ENCODE results near the gene KMT2C. TPM values are rescaled to one million over a fixed set of nuclear protein-coding genes. Genes with fewer than 3 reads are reported as not detected.
"Not testable (repeated sequence)": the region's sequence is repeated elsewhere in the genome, so short reads cannot be mapped to it uniquely, and the experiment has no call there.

The KMT2C gene
- total RNA-seq, 4 donors from 2014 or later: 44.1 to 67.6 (median 63.9) TPM

DNA sequence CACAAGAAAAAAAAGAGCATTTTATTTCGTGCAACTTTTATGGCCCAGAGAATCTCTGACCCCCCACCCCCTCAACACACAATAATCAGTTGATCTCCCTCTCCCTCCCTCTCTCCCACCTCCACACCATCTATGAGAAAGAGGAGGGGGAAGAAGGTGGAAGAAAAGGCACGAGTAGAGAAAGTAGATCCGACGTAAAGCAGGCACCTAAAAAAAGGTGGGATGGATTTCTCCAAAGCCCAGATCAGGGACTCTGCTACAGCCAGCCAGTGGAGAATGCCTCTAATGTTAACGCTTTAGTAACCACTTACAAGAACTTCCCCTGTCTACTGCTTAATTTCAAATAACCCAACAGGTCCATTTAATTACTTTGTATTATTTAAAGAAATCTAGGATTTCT is 24.4 kb downstream of the KMT2C start:
- intact Hi-C loops (cut with DNase I; ENCODE audit: low total_unique reads) (no loop called here), in situ Hi-C loops (cut with MboI; ENCODE audit: low sequenced_read_pairs in 4 of 4) (no loop called here)
- DNase-seq (no peak), ATAC-seq (peak in 1 of 2 donors; percentile 73)
- no peaks in the 10 kb centered on the region for H3K9me3 ChIP-seq
- peaks cover 16 to 22% of the 10 kb centered on the region in 2 donors for H3K4me1 ChIP-seq
- TF ChIP-seq POLR2A (IDR thresholded peaks at IDR 0.05): no peak
- TF ChIP-seq, protein P1, sequence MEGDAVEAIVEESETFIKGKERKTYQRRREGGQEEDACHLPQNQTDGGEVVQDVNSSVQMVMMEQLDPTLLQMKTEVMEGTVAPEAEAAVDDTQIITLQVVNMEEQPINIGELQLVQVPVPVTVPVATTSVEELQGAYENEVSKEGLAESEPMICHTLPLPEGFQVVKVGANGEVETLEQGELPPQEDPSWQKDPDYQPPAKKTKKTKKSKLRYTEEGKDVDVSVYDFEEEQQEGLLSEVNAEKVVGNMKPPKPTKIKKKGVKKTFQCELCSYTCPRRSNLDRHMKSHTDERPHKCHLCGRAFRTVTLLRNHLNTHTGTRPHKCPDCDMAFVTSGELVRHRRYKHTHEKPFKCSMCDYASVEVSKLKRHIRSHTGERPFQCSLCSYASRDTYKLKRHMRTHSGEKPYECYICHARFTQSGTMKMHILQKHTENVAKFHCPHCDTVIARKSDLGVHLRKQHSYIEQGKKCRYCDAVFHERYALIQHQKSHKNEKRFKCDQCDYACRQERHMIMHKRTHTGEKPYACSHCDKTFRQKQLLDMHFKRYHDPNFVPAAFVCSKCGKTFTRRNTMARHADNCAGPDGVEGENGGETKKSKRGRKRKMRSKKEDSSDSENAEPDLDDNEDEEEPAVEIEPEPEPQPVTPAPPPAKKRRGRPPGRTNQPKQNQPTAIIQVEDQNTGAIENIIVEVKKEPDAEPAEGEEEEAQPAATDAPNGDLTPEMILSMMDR (IDR thresholded peaks at IDR 0.05 in 4 of 5, conservative IDR thresholded peaks at IDR 0.05 in 1 of 5): no peak
- H3K4me3 ChIP-seq: peak overlapping the region in 2 of 4 donors; percentile 0 to 19
- no peaks in the 10 kb centered on the region for H3K27me3 ChIP-seq
- H3K36me3 ChIP-seq: no peaks in the 10 kb centered on the region
- H3K27ac ChIP-seq: peak overlapping the region; percentile 26 to 62 (median 46)

DNA sequence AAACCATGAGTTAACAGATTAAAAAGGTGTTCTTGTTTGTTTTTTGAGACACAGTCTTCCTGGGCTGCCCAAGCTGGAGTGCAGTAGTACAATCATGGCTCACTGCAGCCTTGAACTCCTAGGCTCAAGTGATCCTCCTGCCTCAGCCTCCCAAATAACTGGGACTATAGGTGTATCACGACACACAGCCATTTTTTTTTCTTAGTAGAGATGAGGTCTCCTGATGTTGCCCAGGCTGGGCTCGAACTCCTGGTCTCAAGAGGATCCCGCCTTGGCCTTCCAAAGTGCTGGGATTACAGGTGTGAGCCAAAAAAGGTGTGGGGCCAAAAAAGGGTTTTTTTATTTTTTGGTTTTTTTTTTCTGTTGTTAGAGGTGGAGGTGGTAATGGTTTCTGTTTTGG is 29.3 kb downstream of the KMT2C start:
- no peak for ATAC-seq
- H3K36me3 ChIP-seq: no peaks in the 10 kb centered on the region
- H3K27me3 ChIP-seq: no peaks in the 10 kb centered on the region
- H3K4me1 ChIP-seq: peaks cover 5 to 6% of the 10 kb centered on the region in 2 donors
- intact Hi-C loops (cut with DNase I; ENCODE audit: low total_unique reads): no loop called here
- DNase-seq: no peak
- TF ChIP-seq, protein P1 (IDR thresholded peaks at IDR 0.05 in 4 of 5, conservative IDR thresholded peaks at IDR 0.05 in 1 of 5): no peak
- no peak for TF ChIP-seq POLR2A (IDR thresholded peaks at IDR 0.05)
- H3K27ac ChIP-seq: no peak overlapping the region
- in situ Hi-C loops (cut with MboI; ENCODE audit: low sequenced_read_pairs in 4 of 4): no loop called here
- no peaks in the 10 kb centered on the region for H3K9me3 ChIP-seq
- H3K4me3 ChIP-seq: no peak overlapping the region

DNA sequence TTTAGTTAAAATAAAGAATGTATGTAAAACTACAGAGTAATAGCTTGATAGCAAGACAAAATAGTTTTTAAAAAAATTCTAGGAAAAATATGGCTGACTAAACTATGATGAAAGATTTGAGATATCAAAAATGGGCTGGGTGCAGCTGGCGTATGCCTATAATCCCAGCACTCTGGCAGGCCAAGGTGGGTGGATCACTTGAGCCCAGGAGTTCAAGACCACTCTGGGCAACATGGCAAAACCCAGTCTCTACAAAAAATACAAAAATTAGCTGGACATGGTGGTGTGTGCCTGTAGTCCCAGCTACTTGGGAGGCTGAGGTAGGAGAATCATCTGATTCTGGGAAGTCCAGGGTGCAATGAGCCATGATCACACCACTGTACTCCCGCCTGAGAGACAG is 29.8 kb downstream of the KMT2C start:
- H3K36me3 ChIP-seq; H3K27ac ChIP-seq; in situ Hi-C loops (cut with MboI; ENCODE audit: low sequenced_read_pairs in 4 of 4); H3K27me3 ChIP-seq; H3K9me3 ChIP-seq; ATAC-seq; H3K4me3 ChIP-seq; intact Hi-C loops (cut with DNase I; ENCODE audit: low total_unique reads); DNase-seq; H3K4me1 ChIP-seq: not testable (repeated sequence)

DNA sequence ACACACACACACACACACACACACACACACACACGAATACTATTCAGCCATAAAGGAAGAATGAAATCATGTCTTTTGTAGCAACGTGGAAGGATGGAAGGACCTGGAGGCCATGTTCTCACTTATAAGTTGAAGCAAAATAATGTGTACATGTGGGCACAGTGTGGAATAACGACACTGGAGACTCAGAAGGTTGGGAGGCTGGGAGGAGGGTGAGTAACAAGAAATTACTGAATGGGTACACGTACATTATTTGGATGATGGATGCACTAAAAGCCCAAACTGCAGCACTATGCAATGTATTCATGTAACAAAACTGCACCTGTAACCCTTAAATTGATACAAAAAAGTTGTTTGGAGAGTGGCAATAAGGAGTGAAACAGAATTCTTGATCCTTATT is 32.1 kb downstream of the KMT2C start:
- in situ Hi-C loops (cut with MboI; ENCODE audit: low sequenced_read_pairs in 4 of 4): no loop called here
- no peaks in the 10 kb centered on the region for H3K9me3 ChIP-seq
- H3K36me3 ChIP-seq: no peaks in the 10 kb centered on the region
- H3K4me1 ChIP-seq: peaks cover 0 to 9% of the 10 kb centered on the region in 2 donors
- no peak overlapping the region for H3K27ac ChIP-seq
- ATAC-seq (no peak), DNase-seq (no peak)
- intact Hi-C loops (cut with DNase I; ENCODE audit: low total_unique reads): no loop called here
- TF ChIP-seq POLR2A (IDR thresholded peaks at IDR 0.05): no peak
- TF ChIP-seq, protein P1 (IDR thresholded peaks at IDR 0.05 in 4 of 5, conservative IDR thresholded peaks at IDR 0.05 in 1 of 5): no peak
- no peak overlapping the region for H3K4me3 ChIP-seq
- H3K27me3 ChIP-seq: no peaks in the 10 kb centered on the region

DNA sequence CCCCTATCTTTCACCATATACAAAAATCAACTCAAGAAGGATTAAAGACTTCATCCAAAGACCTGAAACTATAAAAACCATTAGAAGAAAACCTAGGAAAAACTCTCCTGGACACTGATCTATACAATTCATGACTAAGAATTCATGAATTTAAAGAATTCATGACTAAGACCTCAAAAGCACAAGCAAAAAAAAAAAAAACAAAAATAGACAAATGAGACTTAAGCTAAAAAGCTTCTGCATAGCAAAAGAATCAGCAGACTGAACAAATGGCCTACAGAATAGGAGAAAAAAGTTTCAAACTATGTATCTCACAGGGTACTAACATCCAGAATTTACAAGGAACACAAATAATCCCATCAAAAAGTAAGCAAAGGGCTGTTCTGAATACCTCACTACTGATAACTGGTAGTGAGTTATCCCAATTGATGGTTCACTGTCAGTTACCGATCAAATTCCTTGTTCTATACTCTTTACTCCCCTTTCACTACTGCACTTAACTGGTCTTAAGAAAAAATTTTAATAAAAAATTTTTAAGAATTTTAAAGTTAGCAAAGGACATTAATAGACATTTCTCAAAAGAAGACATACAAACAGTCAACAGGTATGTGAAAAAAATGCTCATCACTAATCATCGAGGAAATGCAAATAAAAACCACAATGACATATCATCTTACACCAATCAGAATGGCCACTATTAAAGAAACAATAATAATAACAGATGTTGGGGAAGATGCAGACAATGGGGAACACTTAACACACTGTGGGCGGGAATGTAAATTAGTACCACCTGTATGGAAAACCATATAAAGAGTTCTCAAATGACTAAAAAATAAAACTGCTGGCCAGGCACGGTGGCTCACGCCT is 33.2 kb downstream of the KMT2C start:
- H3K4me1 ChIP-seq: peaks cover 7 to 14% of the 10 kb centered on the region in 2 donors
- no peak overlapping the region for H3K27ac ChIP-seq
- in situ Hi-C loops (cut with MboI; ENCODE audit: low sequenced_read_pairs in 4 of 4): no loop called here
- ATAC-seq (peak in 1 of 2 donors; percentile 11), DNase-seq (no peak)
- H3K27me3 ChIP-seq: no peaks in the 10 kb centered on the region
- no peak for TF ChIP-seq POLR2A (IDR thresholded peaks at IDR 0.05)
- TF ChIP-seq, protein P1 (IDR thresholded peaks at IDR 0.05 in 4 of 5, conservative IDR thresholded peaks at IDR 0.05 in 1 of 5): no peak
- no peak overlapping the region for H3K4me3 ChIP-seq
- intact Hi-C loops (cut with DNase I; ENCODE audit: low total_unique reads): no loop called here
- no peaks in the 10 kb centered on the region for H3K36me3 ChIP-seq
- no peaks in the 10 kb centered on the region for H3K9me3 ChIP-seq

Data from gastrocnemius medialis (tissue), 4 donors.